Islet precursor cell (in vitro differentiated cells): ENCODE results near the gene STRN4.
A peak's percentile ranks its signal among the peaks of the same experiment; 100 is the strongest.

Source experiments
- DNase-seq: peaks from one replicate; pipeline ENCODE4 v3.0.0-alpha.2; 2018

STRN4 gene

GRCh38 chr19:46704379-46705076, 41.7 kb downstream of the STRN4 start:
- peak; percentile 74 for DNase-seq

- no peak for DNase-seq
Measured at GRCh38 chr19:46700704-46701103, 45.5 kb downstream of the STRN4 start.

DNA sequence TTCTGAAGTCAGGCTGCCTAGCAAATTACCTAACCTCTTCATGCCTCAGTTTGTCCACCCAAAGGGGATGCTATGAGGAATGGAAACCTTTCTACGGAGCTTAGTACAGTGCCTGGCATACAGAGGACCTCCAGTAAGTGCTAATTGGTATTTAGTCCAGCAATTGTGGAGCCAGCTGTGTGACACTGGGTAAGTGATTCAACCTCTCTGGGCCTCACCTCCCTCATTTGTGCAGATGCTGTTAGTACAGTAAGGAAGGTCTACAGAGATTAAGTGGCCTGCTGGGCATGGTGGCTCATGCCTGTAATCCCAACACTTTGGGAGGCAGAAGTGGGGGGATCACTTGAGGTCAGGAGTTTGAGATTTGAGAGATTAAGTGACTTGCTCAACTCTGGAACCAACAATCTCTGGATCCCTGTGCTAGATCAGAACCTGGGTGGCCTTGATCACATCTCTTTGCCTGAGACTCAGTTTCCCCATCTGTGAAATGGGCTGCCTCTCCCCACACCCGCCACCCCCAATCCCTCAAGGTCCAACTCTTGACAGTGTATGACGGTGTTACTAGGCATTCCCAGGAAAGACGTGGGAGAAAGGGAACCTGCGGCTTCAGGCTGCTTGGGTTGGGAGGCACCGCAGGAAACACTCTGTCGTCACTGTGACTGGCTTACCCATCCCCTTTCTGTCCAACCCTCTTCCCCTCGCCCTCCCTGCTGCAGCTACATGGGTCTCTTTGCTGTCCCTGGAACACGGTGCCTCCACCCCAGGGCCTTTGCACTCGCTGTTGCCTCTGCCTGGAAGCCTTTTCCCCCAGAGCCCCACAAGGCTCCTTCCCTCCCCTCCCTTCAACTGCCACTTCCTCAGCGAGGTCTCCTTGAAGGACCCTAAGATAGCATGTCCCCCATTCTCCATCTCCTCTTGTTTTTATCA, 47.6 kb downstream of the STRN4 start:
- no peak for DNase-seq

DNA sequence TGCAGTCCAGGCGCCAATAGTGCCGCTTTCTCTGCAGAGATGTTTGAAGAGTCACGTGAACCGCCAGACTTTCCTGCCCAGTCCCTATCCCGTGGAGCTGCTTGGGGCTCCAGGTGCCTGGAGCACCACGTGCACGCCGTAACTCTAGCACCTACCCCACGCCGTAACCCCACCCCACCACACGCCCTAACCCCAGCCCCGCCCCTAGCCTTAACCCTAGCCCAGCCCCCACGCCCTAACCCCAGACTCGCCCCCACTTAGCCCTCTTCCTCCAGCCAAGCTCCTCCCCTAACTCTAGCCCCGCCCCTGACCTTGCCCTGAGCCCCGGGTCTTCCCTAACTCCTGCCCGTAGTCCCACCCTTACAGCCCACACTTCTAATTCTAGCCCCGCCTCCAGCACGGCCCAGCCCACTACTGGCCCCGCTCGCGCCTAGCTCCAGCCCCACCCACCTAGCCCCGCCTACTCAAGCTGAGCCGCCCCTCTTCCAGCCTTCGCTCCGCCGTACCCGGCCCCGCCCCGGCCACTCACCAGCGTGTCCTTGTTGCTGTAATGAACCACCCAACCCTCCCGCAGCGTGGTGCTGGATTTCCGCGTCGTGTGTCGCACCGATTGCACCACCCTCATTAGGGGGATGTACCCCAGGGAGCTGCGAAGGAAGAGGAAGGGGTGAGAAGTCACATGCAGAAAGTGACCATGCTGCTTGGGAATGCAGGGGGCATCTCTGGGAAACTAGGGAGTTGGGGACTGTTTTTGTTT, 48.9 kb downstream of the STRN4 start:
- peak; percentile 99 for DNase-seq

GRCh38 chr19:46696866-46697203, 49.4 kb downstream of the STRN4 start:
- DNase-seq = no peak

GRCh38 chr19:46696052-46696451, 50.2 kb downstream of the STRN4 start:
- DNase-seq = no peak

GRCh38 chr19:46693760-46694159, 52.5 kb downstream of the STRN4 start:
- DNase-seq = no peak

- DNase-seq = no peak
Measured at GRCh38 chr19:46692918-46693722, 53.1 kb downstream of the STRN4 start.

DNA sequence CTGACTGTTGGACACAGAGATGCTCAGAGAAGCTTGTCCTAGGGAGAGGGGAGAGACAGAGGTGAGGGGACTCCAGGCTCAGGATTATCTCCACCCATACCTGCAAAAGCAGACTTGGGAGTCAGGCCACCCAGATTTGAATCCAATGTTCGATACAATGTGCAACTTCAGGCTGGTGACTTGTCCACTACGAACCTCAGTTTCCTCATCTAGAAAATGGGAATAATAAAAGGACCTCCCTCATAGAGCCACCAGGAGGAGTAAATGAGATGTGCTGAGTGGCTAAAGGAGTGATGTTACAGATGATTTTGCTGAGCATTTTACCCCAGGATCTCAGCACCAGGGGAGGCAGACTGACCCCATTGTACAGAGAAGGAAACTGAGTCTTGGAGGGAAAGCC, 54.3 kb downstream of the STRN4 start:
- DNase-seq = no peak

- DNase-seq = no peak
Measured at GRCh38 chr19:46691104-46691503, 55.1 kb downstream of the STRN4 start.

DNA sequence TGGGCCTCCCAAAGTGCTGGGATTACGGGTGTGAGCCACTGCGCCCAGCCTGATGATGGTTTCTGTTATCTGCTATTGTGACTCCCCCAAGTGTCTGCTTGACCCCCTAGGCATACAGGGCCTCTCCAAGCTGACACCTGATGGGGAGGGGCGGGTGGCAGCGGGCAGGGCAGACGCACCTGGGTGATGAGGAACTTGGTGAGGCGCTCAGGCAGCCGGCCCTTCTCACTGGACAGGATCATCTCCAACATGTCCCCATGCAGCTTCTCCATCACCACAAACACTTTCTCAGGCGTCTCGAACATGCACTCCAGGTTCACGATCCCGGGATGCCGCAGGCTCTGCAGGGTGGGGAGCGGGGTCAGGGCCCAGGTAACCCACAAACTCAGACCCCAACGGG, 56.9 kb downstream of the STRN4 start:
- no peak for DNase-seq

- DNase-seq = no peak
Measured at GRCh38 chr19:46687438-46688145, 58.7 kb downstream of the STRN4 start.

- DNase-seq = no peak
Measured at GRCh38 chr19:46685189-46685588, 61.1 kb downstream of the STRN4 start.

DNA sequence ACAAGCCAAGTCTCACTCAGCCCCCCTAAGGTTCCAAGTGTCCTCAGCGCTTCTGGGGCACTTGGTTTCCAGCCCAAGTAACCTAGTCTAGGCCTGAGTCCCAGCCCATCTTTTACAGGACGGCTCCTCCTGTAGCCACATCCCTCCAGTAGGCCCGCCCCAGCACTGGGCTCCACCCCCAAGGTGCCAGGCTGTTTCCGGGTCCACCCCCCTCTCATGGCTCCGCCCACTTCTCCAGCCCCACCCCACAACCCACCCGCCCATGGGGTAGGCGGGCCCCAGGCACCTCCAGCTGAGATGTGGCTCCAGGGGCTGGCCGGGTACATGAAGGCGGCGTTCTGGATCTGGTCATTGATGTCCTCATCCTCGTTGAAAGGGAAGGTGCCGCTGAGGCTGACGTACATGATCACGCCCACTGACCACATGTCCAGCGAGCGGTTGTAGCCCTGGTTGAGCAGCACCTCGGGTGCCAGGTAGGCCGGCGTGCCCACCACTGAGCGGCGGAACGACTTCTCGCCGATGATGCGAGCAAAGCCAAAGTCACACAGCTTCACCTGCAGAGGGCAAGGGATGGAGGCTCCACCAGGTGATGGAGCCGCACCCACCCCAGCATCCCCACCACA, 68.0 kb downstream of the STRN4 start:
- peak; percentile 71 for DNase-seq

- DNase-seq = peak; percentile 84
Measured at GRCh38 chr19:46674416-46675178, 71.7 kb downstream of the STRN4 start.

- DNase-seq = no peak
Measured at GRCh38 chr19:46670813-46671212, 75.4 kb downstream of the STRN4 start.
